ENCODE data around the gene ZNF229.
A peak's percentile ranks its signal among the peaks of the same experiment; 100 is the strongest.
"Not testable (repeated sequence)": the region's sequence is repeated elsewhere in the genome, so short reads cannot be mapped to it uniquely, and the experiment has no call there.

ZNF229 gene

DNA sequence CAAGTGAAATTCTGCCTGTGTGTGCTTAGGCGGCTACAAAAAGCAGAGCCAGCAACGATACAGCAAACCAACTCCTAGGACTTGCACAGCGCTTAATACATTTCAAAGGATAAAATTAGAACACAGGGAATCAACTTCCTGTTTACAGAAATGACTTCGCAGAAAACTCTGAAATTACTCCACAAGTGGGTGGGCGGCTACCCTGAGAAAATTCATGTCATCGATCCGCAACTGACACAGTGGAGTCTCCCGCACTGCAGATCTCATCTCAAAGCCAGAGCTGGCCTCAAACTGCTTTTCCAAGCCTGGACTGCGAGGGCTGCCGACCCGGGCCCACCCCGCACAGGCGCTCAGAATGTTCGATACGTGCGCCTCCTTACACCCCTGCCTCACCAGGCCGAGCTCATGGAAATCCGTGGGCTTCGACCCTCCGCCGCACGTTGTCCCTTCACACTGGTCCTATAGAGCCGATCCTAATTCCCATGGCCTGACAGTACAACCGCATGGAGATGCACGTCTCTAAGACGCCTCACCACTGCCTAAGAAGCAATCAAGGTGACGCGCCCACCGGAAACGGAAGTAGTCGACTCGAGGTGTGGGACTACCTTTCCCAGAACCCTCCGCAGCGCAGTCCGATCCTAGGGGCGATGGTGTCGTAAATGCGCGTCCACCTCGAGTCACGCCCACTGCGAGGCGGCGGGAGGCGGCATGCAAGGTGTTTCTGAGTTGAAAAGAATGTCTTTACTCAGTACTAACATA, at the start of gene ZNF229:
Gene ZNF229, minus strand, starts transcription at position 557 of the 759 bp plus-strand sequence. CDS start 5,625 bp downstream, outside the sequence.
- DNase-seq = peak; percentile 14 to 75 (median 65)

DNA sequence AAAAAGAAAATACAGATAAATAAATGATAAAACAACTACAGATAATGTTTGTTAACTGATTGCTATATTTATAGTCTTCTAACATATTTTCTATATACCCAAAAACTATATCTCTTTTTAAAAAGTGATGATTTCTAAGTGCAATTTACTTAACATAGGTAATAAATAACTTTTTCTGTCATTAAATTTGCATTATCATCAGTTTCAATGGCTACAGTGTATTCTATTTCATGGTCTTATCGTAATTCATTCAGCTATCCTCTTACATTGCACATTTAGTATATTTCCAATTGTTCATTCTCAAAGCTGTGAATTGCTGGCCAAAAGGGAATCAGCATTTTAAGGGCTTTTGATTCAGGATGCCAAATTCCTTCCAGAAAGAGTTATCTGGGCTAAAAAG, 48.4 kb upstream of the ZNF229 start:
- no peak for DNase-seq

DNA sequence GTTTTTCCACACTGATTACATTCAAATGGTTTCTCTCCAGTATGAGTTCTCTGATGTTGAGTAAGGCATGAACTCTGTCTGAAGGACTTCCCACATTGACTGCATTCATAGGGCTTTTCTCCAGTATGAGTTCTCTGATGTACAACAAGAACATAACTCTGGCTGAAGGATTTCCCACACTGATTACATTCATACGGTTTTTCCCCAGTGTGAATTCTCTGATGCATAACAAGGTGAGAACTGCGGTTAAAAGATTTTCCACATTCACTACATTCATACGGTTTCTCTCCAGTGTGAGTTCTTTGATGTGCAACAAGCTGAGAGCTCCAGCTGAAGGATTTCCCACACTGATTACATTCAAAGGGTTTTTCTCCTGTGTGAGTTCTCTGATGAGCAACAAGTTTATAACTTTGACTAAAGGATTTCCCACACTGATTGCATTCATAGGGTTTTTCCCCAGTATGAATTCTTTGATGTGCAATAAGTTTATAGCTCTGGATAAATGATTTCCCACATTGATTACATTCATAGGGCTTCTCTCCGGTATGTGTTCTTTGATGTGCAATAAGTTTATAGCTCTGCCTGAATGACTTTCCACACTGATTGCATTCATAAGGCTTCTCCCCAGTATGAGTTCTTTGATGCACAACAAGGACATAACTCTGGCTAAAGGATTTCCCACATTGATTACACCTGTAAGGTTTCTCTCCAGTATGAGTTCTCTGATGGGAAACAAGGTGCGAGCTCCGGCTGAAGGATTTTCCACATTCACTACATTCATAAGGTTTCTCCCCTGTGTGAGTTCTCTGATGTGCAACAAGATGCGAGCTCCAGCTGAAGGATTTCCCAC, 28.5 kb upstream of the ZNF229 start:
- peak in 2 of 6 experiments; percentile 20 to 40 for DNase-seq

DNA sequence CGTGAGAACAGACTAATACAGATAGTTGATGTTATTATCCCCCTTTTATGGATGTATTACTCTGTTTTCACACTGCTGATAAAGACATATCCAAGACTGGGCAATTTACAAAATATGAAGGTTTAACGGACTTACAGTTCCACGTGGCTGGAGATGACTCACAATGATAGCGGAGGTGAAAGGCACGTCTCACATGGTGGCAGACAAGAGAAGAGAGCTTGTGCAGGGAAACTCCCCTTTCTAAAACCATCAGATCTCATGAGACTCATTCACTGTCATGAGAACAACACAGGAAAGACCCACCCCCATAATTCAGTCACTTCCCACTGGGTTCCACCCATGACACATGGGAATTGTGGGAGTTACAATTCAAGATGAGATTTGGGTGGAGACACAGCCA, 20.5 kb upstream of the ZNF229 start:
- not testable (repeated sequence) for DNase-seq

DNA sequence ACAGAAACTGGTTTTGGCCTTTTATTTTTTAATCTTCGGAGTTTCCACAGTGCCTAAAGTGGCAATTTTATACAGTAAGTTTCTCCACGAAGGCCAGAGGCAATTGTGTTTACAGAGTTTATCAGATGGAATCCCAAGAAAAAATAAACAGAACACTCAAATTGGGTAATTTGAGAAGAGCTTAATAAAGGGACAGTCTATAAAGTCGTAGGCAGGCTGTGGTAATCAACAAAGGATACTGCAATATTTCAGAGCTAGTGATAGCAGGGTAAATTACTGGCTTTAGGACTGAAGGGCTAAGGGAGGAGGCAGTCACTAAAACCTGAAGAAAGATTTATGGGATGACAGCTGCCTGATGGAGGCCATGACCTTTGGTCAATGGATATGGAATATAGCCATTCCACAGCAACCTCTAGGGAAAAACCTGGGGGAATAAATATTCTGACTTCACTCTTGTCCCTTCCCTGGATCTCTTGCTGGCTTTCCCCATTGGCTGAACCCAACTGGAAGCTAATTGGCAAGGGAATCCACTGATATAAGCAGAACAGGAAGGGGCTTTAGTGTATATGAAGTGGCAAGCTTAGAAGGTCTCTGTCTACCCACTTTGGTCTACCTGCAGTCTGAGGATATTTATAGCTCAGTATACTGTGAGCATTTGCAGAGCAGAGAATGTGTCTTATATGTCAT, 14.5 kb upstream of the ZNF229 start:
- DNase-seq = not testable (repeated sequence)

DNA sequence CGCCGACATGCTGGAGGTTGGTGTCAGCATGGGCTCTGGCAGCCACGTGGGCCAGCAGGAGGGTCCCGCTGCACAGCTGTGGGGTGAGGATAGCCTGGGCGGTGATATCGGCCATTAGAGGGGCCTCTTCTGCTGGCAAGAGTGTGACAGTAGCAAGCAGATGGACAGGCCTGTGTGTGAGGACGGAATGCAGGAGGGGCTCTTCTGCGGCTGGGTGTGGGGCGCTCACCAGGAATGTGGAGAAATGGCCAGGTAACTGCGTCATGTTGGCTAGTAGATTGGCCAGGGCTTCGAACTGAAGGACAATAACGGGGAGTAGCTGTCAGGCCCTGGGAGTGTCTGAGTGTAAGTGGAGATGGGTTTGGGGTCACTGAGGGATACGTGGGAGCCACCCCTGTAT, 7.7 kb upstream of the ZNF229 start:
- DNase-seq = not testable (repeated sequence)

DNA sequence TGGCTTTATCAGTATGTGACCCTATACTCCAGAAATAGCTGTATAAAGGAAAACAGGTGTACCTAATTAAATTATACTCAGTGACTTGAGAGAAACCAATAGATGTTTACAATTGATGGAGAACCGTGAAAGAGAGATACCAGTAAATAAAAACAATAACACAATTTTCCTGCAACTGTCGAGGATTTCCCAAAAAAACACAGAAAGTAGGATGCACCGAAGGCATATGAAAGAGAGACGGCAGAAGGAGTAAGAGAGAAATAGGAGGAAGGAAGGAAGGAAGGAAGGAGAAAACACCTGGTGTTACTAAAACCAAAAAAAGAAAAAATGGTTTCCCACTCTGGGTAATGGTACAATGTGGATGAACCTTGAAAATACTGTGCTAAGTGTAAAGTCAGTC, 6.8 kb upstream of the ZNF229 start:
- DNase-seq = no peak

DNA sequence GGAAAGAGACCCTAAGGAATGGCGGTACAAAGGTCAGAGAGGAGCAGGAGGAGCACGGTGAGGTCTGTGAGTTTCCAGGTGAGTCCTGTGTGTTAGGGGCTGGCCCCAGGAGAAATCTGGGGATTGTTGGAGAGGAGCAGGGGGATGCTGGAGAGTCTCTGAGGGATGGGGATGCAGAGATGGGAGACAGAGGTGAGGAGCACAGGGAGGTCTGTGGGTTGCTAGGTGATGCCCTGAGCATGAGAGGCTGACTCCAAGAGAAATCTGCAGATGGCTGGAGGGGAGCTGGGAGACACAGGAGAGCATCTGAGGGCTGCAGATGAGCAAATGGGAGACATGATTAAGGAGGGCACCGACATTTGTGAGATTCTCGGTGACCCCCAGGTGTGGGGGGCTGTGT, 4.1 kb upstream of the ZNF229 start:
- no peak for DNase-seq

DNA sequence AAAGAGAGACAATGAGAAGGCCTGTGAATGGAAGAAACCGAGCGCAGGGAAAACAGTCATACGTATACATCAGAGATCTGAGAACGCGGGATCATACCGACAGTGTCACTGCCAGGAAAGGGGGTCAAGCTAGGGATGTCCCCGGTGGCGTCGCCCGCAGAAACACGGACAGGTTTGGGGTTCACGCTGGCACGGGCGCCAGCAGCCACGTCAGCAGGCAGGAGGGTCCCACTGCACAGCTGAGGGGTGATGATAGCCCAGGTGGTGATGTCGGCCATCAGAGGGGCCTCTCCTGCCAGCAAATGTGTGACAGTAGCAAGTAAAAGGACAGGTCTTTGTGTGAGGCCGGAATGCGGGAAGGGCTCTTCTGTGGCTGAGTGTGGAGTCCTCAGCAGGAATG, 3.4 kb upstream of the ZNF229 start:
- DNase-seq = no peak

DNA sequence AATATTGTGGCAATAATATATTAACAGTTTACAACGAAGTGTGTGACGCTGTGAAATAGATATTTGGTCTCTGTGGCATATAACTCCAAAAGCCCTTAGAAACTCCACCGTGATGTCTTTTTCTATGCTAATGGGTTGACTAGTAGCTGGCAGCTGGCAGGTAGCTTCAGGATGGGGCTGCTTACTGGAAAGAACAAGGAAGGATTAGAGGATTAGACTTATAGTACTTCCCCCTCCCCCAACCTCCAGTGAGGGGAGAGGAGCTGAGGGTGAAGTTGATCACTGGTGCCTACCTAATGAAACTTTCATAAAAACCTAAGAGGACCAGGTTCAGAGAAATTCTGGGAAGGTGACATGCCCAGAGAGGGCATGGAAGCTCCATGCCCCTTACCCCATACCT, 9.8 kb downstream of the ZNF229 start:
- DNase-seq = no peak

DNA sequence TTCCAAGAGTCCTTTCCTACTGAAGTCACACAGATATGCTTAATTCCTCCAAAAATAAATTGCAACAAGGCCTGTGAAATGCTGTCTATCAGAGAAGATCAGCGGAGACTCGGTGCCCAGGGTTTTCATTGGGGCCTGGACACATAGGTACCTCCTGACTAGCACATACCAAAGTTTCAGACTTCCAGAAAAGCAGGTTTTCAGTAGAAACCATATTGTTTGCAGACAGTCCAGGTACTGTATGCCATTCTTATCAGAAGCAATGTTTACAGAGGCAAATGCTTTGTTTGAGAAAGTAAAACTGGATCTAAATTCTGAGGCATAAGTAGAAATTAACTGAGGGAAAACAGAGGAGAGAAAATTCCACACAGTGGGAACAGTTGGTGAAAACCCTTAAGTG, 12.8 kb downstream of the ZNF229 start:
- no peak for DNase-seq

DNA sequence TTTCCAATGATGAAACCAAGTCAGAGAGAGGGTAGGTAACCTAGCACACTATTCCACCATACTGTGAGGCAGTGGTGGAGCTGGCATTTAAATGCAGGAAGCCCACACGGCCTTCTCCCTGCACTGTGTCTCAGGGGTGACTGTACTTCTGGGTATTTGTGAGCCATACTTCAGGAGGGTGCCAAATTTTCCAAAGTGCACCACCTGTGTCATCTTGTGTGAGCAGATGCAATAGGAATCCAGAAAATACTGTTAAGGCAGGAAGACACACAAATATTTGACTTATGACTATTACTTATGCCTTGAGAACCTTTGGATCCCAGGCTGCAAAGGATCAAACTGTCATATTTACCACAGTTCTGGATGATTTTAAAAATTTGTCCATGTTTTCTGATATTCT, 17.3 kb downstream of the ZNF229 start:
- DNase-seq = no peak

DNA sequence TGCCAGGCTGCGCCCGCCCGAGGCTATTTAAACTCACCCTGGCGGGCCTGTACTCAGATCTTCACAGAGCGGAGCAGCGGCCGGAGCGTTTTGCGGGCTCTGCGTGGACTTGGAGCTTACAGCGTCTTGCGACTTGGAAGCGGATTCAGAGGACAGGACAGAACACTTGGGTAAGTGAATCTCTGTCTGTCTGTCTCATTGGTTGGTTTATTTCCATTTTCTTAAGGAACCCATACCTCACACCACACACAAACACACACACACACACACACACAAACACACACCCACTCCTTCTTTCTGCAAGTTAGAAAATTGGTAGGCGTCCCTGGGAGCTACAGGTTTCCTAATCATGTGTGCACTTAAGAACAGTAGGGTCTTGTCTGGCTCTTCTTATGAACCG, 32.7 kb downstream of the ZNF229 start:
- DNase-seq = not testable (repeated sequence)

DNA sequence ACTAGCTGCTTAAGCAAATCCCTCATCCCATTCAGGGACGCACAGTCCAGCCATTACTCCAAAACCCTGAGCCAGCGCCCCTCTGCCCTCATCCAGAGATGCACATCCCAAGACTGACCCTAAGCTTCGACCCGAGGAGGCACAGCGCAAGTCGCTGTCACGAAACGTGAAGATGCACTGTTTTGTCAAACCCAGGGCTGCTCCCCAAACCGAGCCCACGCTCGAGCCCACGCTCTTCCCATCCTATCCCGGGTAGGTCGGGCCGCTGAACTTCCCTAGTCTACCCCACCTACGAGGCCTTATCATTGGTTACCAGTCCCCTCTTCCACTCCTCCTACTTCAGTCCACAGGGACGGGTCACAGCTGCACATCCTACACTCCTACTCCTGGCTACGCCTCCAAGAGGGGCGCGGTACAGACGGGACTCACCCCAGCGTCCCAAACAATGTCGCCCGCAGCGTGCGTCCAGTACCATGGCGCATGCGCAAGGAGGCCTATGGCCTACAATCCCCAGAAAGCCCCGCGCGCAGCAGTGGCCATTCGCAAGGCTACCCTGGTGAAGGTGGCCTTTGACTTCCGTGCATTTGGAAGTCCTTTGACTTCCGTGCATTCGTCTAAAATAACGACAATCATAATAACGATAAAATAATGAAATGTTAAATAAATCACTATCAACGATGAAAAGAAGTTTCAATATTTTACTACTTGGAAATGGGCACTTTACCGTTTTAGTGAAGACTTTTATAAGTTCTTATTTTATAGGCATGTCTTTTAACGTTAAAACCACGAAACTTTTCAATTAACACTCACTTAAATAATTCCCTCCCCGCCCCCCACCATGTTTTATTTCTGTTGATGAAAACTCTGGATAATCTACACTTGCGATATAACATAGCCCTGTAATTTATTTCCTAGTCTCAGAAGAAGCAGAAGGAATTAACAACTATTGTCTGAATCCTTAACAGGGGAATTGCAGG, 46.8 kb downstream of the ZNF229 start, which contains the start of gene ZNF285:
Gene ZNF285, minus strand, starts transcription at position 470 of the 977 bp plus-strand sequence. CDS start 4,395 bp downstream, outside the sequence.
- no peak for DNase-seq

DNA sequence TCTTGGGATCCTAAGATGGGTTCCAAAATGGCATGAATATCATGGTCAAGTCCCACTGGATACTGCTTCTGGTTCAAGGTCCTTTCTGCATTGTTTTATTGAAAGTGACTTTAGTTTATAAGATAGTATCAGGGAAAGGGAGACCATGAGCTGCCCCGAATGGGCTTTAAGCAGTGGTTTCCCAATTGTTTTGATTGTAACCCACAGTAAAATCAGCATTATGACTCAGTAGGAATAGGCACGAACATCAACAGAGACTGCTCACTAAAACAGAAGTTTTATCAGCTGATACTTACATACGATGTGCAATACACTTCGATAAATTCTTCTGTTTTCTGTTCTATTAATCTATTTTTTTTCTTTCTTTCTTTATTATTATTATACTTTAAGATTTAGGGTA, 59.0 kb downstream of the ZNF229 start:
- DNase-seq = not testable (repeated sequence)

Data from stimulated activated naive CD4-positive, alpha-beta T cell (primary cell).